Keratinocyte (primary cell): Measurements from ENCODE around the gene SLC51A. TPM values are rescaled to one million over a fixed set of nuclear protein-coding genes. Genes with fewer than 3 reads are reported as not detected.

Experiments
- DNase-seq: peaks from one replicate; pipeline ENCODE4 v3.0.0-alpha.2; 2011; ENCODE audit warnings: low read depth, missing footprints, low spot score
- FAIRE-seq: peaks from 2 replicates; lab custom pipeline; 2011; peaks lifted over from hg19 to GRCh38; lab: Jason Lieb, UNC
- H2AFZ ChIP-seq: 2 replicates; pipeline ENCODE4 v1.6.0; 2012; ENCODE audit warnings: low read length, control low read depth, inconsistent platforms; ENCODE audit not compliant: control insufficient read depth
- H3K27ac ChIP-seq: 2 replicates; pipeline ENCODE4 v1.5.1; 2011; ENCODE audit warnings: low read length; ENCODE audit not compliant: control insufficient read depth, insufficient read depth
- H3K27me3 ChIP-seq: 3 replicates; pipeline ENCODE4 v1.6.0; 2011; ENCODE audit warnings: low read length; ENCODE audit not compliant: control insufficient read depth, insufficient read depth; ENCODE audit errors: extremely low read depth
- H3K36me3 ChIP-seq, 2 experiments: 2 replicates in 1 of 2; 3 replicates in 1 of 2; pipeline ENCODE4 v1.5.1; 2011; ENCODE audit warnings: low read length in 2 of 2, mild to moderate bottlenecking in 1 of 2; ENCODE audit not compliant: control insufficient read depth in 2 of 2, insufficient read depth in 2 of 2; ENCODE audit errors: extremely low read depth in 1 of 2
- H3K4me1 ChIP-seq: 3 replicates; pipeline ENCODE4 v1.5.1; 2011; ENCODE audit warnings: low read length; ENCODE audit not compliant: control insufficient read depth, insufficient read depth; ENCODE audit errors: extremely low read depth
- H3K4me2 ChIP-seq: 3 replicates; pipeline ENCODE4 v1.6.0; 2011; ENCODE audit warnings: low read depth, low read length; ENCODE audit not compliant: control insufficient read depth, insufficient read depth; ENCODE audit errors: extremely low read depth
- H3K4me3 ChIP-seq, 3 experiments: fragments of 200-600 bp in 1 of 3; sonication (generic) in 1 of 3; 2 replicates in 2 of 3; 3 replicates in 1 of 3; pipeline ENCODE4 v1.5.1; 2011 to 2016; ENCODE audit warnings: low read length in 3 of 3, mild to moderate bottlenecking in 3 of 3, control low read depth in 2 of 3, inconsistent platforms in 1 of 3, low read depth in 1 of 3, mixed read lengths in 1 of 3, mixed run types in 1 of 3, moderate library complexity in 1 of 3; ENCODE audit not compliant: control insufficient read depth in 2 of 3, insufficient read depth in 2 of 3; ENCODE audit errors: extremely low read depth in 1 of 3
- H3K79me2 ChIP-seq: 2 replicates; pipeline ENCODE4 v1.6.0; 2012; ENCODE audit warnings: low read length; ENCODE audit not compliant: control insufficient read depth, insufficient read depth
- H3K9ac ChIP-seq: 3 replicates; pipeline ENCODE4 v1.6.0; 2011; ENCODE audit warnings: low read length; ENCODE audit not compliant: control insufficient read depth, insufficient read depth; ENCODE audit errors: extremely low read depth
- H3K9me1 ChIP-seq: 3 replicates; pipeline ENCODE4 v1.6.0; 2011; ENCODE audit warnings: low read length; ENCODE audit not compliant: control insufficient read depth, insufficient read depth; ENCODE audit errors: extremely low read depth
- H3K9me3 ChIP-seq: 2 replicates; pipeline ENCODE4 v1.5.1; 2012; ENCODE audit warnings: low read depth, low read length; ENCODE audit not compliant: control insufficient read depth
- H4K20me1 ChIP-seq: 3 replicates; pipeline ENCODE4 v1.6.0; 2011; ENCODE audit warnings: low read length; ENCODE audit not compliant: control insufficient read depth, insufficient read depth; ENCODE audit errors: extremely low read depth
- EZH2 ChIP-seq: IDR thresholded peaks from one replicate; pipeline ENCODE4 v1.6.1; 2012; ENCODE audit warnings: inconsistent platforms, mild to moderate bottlenecking, low read length, moderate library complexity
- dilution Hi-C: fragments of 300-500 bp; cut with MboI; formaldehyde crosslinking; loops from one replicate; pipeline ENCODE4 v1.7.0; 2020; ENCODE audit warnings: low sequenced_read_pairs; ENCODE audit not compliant: extremely low pct_ligation_motif_present
- polyA plus RNA-seq, 5 experiments: library from polyadenylated mRNA; depleted of rRNA in 3 of 5; stranded (reverse) in 3 of 5; stranded (forward) in 1 of 5; unstranded in 1 of 5; fragments of >200 nt; gene quantifications; 1 replicate in 1 of 5; 2 replicates in 3 of 5; 3 replicates in 1 of 5; pipeline versions ENCODE4 v1.2.1 to v1.2.3, GENCODE V29; 2011 to 2012; ENCODE audit warnings: missing spikeins in 2 of 5, low read depth in 1 of 5, low replicate concordance in 1 of 5
- TF ChIP-seq, protein P1 (sequence below), 3 experiments: IDR thresholded peaks in 1 of 3; conservative IDR thresholded peaks in 1 of 3; optimal IDR thresholded peaks in 1 of 3; 2 replicates in 2 of 3; 3 replicates in 1 of 3; pipeline versions ENCODE3 to v1.5.1; 2011; ENCODE audit warnings: low read length in 3 of 3, mild to moderate bottlenecking in 3 of 3, moderate library complexity in 2 of 3, control low read depth in 1 of 3, inconsistent platforms in 1 of 3; ENCODE audit not compliant: insufficient read depth in 2 of 3; ENCODE audit errors: extremely low read depth in 1 of 3

SLC51A gene
- polyA plus RNA-seq, 1 donor (not counting 4 experiments of a cell fraction or from before 2014, with no cell fraction given), result not detected

DNA sequence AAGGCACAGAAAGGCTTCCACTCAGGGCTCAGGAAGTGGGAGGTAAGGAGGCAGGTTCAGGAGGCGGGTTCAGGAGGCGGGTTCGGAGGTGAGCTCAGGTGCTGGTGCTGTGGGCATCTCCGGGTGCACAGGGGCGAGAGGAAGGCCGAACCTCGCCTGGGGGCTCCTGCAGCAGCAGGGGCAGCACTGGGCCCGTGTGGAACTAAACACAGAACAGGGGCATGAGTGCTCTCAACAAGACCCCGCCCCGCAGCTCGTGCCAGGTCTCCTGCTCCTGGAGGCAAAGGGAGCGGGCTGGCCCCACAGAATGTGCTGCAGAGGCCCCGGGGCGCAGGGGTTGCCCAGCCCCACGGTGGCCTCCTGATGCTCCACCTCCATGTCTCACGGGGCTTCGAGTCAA, 18.8 kb upstream of the SLC51A start:
- H3K9me3 ChIP-seq, result no peaks in the 10 kb centered on the region
- FAIRE-seq (no peak), DNase-seq (no peak)
- H3K9ac ChIP-seq, result no peak overlapping the region
- no peak overlapping the region for H3K27ac ChIP-seq
- no peaks in the 10 kb centered on the region for H3K79me2 ChIP-seq
- H3K4me3 ChIP-seq, result no peak overlapping the region
- no peaks in the 10 kb centered on the region for H3K36me3 ChIP-seq
- H3K9me1 ChIP-seq, result no peaks in the 10 kb centered on the region
- no peak overlapping the region for H2AFZ ChIP-seq
- TF ChIP-seq, protein P1, sequence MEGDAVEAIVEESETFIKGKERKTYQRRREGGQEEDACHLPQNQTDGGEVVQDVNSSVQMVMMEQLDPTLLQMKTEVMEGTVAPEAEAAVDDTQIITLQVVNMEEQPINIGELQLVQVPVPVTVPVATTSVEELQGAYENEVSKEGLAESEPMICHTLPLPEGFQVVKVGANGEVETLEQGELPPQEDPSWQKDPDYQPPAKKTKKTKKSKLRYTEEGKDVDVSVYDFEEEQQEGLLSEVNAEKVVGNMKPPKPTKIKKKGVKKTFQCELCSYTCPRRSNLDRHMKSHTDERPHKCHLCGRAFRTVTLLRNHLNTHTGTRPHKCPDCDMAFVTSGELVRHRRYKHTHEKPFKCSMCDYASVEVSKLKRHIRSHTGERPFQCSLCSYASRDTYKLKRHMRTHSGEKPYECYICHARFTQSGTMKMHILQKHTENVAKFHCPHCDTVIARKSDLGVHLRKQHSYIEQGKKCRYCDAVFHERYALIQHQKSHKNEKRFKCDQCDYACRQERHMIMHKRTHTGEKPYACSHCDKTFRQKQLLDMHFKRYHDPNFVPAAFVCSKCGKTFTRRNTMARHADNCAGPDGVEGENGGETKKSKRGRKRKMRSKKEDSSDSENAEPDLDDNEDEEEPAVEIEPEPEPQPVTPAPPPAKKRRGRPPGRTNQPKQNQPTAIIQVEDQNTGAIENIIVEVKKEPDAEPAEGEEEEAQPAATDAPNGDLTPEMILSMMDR (optimal IDR thresholded peaks at IDR 0.05 in 1 of 3, IDR thresholded peaks at IDR 0.05 in 1 of 3, conservative IDR thresholded peaks at IDR 0.05 in 1 of 3; ENCODE audit: extremely low read depth in 1 of 3, insufficient read depth in 2 of 3, low read length in 3 of 3), result no peak
- no peak for TF ChIP-seq EZH2
- peaks cover 5% of the 10 kb centered on the region for H3K4me1 ChIP-seq
- no peaks in the 10 kb centered on the region for H3K27me3 ChIP-seq
- no peak overlapping the region for H3K4me2 ChIP-seq
- H4K20me1 ChIP-seq, result no peaks in the 10 kb centered on the region
- dilution Hi-C loops, result no loop called here

DNA sequence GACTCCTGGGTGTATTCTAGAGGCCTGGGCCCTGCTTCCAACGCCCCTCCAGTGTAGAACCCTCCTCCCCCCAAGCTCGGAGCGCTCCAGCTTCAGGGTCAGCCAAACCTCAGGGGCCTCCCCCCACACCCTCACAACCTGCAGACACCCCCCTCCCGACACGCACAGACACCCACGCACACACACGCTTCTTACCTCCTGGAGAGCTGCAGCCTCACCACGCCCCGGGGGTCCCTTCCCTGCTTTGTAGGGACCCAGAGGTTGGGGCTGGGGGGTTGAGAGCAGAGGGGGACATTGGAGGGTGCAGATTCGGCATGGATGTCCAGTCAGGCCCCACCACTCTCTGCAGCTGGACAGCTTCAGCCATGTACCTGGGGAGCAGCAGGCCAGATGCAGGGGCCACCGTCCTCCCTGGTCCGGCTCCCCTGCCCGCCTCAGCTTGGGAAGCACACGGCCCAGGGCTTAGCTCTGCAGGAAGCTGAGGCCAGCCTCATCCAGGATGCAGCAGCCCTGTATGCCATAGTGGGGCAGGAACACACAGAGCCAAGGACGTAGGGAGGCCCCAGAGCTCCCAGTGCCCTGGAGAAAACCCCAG, 18.2 kb upstream of the SLC51A start:
- Histone ChIP-seq H3K4me3 (no peak overlapping the region), H3K9me1 (no peaks in the 10 kb centered on the region), H3K79me2 (no peaks in the 10 kb centered on the region), H3K27ac (no peak overlapping the region), H3K27me3 (no peaks in the 10 kb centered on the region), H3K4me2 (no peak overlapping the region), H3K4me1 (no peaks in the 10 kb centered on the region), H2AFZ (no peak overlapping the region), H3K9me3 (no peaks in the 10 kb centered on the region), H3K9ac (no peak overlapping the region), H3K36me3 (no peaks in the 10 kb centered on the region), H4K20me1 (no peaks in the 10 kb centered on the region)
- TF ChIP-seq, protein P1 (optimal IDR thresholded peaks at IDR 0.05 in 1 of 3, IDR thresholded peaks at IDR 0.05 in 1 of 3, conservative IDR thresholded peaks at IDR 0.05 in 1 of 3; ENCODE audit: extremely low read depth in 1 of 3, insufficient read depth in 2 of 3, low read length in 3 of 3), result no peak
- TF ChIP-seq EZH2, result no peak
- no peak for DNase-seq
- dilution Hi-C loops, result no loop called here
- FAIRE-seq, result no peak
